CD4-positive, alpha-beta T cell treated with Interleukin-10 for 1 hour (primary cell): Measurements from ENCODE around the gene DESI1.
"Not testable (repeated sequence)": the region's sequence is repeated elsewhere in the genome, so short reads cannot be mapped to it uniquely, and the experiment has no call there.

Experiments used
- DNase-seq: peaks from one replicate; pipeline ENCODE4 v3.0.0-alpha.2; 2020

The DESI1 gene

GRCh38 chr22:41620589-41621098 lies at the start of gene DESI1:
Gene DESI1 (minus strand): TSS chr22:41621043. CDS start chr22:41620839, 204 bp downstream.
- DNase-seq = no peak

- no peak for DNase-seq
These were observed 48.4 kb upstream of the DESI1 start for GRCh38 chr22:41668971-41669911.

GRCh38 chr22:41664951-41665350 lies 44.1 kb upstream of the DESI1 start:
- no peak for DNase-seq

- DNase-seq = no peak
These were observed 43.6 kb upstream of the DESI1 start for GRCh38 chr22:41664490-41664889.

GRCh38 chr22:41663594-41663993 lies 42.8 kb upstream of the DESI1 start:
- DNase-seq = not testable (repeated sequence)

DNA sequence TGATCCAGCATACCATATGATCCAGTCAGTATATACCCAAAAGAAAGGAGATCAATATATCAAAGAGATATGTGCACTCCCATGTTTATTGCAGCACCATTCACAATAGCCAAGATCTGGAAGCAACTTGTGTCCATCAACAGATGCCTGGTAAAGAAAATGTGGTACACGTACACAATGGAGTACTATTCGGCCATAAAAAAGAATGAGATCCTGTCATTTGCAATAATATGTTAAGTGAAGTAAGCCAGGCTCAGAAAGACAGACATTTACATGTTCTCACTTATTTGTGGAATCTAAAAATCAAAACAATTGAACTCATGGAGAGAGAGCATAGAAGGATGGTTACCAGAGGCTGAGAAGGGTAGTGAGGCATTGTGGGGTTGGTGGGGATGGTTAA lies 40.9 kb upstream of the DESI1 start:
- no peak for DNase-seq

- DNase-seq = no peak
These were observed 40.2 kb upstream of the DESI1 start for GRCh38 chr22:41661088-41661487.

DNA sequence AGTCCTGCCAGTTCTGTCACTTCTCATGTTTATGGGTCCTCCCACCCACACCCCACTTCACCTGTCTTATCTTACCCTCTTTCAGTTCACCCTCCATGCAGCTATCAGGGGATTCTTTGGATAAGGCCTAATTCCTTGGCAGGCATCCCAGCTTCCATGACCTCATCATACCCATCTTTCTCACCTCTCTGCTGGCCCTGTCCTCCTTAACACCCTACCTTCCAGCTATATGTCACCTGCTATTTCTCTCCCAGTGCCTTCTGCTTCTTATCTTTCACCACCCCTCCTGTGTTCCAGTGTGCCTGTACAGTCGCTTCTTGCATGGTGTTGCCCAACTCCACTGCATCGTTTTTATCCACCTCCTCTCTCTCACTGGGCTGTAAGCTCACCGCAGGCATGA lies 39.6 kb upstream of the DESI1 start:
- DNase-seq = no peak

GRCh38 chr22:41659941-41660340 lies 39.1 kb upstream of the DESI1 start:
- DNase-seq = no peak

DNA sequence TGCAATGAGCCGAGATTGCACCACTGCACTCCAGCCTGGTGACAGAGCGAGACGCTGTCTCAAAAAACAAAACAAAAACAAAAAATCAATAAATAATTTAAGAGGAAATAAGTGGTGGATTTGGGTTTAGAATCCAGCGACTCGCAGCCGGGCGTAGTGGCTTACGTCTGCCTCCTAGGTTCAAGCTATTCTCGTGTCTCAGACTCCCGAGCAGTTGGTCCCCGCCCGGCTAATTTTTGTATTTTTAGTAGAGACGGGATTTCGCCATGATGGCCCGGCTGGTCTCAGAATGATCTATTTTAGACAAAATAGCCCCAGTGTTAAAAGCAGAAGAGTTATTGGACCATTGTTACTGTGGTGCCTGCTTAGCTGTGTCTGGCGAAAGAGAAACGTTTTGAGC lies 38.0 kb upstream of the DESI1 start:
- DNase-seq = no peak

- no peak for DNase-seq
These were observed 36.9 kb upstream of the DESI1 start for GRCh38 chr22:41657709-41658108.

DNA sequence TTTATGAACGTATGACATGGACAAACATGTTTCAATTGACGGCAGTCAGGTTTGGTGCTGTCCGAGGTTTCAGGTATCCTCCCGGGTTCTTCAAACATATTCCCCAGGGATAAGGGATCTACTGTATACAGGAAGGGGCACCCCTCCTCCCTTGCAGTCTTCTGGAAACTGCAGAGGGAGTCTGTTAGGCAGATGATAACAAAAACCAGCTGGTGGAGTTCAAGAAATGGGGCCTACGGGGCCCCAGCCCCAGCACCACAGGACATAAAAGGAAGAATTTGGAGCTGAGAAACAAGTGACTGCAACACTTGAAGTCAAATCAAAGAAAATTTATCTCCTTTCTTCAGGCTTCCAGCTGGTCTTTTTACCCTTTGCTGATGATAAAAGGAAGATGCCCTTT lies 35.7 kb upstream of the DESI1 start:
- DNase-seq = no peak

DNA sequence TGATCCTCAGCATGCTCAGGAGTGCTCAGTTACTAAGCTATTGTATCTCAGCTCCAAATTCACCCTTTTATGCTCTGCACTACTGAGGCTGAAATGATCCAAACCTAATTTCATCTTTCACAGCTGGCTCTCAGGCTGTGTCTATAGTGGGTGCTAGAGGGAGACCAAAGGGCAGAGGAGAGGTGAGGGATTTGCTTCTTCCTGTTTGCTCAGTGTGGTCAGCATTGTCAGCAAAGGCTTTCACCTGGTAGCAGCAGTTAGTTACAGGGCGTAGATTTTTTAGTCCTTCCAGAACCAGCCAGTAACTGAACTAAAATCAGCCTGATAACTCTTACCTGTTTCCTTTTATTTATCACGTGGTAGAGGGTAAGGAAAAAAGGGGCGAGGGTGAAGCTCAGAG lies 33.5 kb upstream of the DESI1 start:
- DNase-seq = no peak

- DNase-seq = no peak
These were observed 30.0 kb upstream of the DESI1 start for GRCh38 chr22:41650821-41651220.

GRCh38 chr22:41650229-41650628 lies 29.4 kb upstream of the DESI1 start:
- no peak for DNase-seq

GRCh38 chr22:41648432-41648831 lies 27.6 kb upstream of the DESI1 start:
- no peak for DNase-seq

- DNase-seq = no peak
These were observed 26.9 kb upstream of the DESI1 start for GRCh38 chr22:41647771-41648170.

DNA sequence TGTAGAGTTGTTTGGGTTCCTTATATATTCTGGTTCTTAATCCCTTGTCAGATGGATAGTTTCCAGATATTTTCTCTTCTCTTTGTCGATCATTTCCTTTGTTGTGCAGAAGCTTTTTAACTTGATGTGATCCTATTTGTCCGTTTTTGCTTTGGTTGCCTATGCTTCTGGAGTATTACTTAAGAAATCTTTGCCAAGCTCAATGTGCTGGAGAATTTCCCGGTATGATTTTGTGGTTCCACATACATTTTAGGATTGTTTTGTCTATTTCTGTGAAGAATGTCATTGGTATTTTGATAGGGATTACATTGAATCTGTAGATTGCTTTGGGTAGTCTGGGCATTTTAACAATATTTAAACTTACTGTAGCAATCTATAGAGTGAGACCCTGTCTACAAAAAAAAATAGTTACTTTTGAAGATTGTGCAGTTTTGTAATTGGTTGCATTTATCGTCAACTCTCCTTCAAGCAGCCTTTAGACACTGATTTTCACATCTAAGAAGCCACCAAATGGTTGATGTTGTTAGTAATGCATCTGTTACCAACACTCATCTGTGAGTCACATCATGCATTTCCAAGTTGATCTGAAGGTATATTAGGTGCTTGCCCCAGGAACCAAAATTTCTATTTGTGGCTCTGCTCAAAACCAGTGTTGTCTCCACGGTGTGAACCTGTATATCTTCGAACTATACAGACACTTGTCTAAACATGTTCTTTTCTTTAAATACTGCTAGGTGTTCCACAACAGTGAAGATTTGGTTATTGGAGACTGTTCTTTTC lies 21.7 kb upstream of the DESI1 start:
- no peak for DNase-seq

- no peak for DNase-seq
These were observed 21.0 kb upstream of the DESI1 start for GRCh38 chr22:41641854-41642253.

GRCh38 chr22:41638748-41639147 lies 17.9 kb upstream of the DESI1 start:
- DNase-seq = no peak

DNA sequence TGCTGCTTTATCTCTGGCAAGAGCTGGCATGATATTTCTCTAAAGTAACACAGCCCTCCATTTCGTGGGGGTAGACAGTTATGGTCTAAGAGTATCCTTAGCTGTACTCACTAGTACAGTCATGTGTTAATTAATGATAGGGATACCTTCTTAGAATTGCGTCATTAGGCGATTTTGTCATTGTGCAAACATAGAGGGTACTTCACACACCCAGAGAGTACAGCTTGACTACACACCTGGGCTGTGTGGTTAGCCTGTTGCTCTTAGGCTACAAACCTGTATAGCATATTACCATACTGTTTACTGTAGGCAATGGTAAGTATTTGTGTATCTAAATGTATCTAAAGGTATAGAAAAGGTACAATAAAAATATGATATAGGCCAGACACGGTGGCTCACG lies 17.3 kb upstream of the DESI1 start:
- no peak for DNase-seq

- not testable (repeated sequence) for DNase-seq
These were observed 16.8 kb upstream of the DESI1 start for GRCh38 chr22:41637623-41638022.

- no peak for DNase-seq
These were observed 15.6 kb upstream of the DESI1 start for GRCh38 chr22:41636467-41636866.

DNA sequence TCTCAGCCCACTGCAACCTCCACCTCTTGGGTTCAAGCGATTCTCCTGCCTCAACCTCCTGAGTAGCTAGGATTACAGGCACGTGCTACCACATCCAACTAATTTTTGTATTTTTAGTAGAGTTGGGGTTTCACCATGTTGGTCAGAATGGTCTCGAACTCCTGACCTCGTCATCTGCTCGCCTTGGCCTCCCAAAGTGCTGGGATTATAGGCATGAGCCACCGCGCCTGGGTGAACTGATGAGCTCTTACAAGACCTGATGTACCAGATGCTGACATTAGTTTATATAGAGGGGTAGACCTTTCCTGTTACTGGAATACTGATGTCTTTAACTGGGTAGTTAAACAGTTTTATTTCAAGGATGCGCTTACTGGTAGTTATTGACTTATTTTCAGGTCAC lies 13.8 kb upstream of the DESI1 start:
- DNase-seq = not testable (repeated sequence)
